ENCODE results near the gene CDO1. TPM values are rescaled to one million over a fixed set of nuclear protein-coding genes. Genes with fewer than 3 reads are reported as not detected.

Gene CDO1
- total RNA-seq = 1.2 and 3.3 TPM in 2 replicates

- peak; percentile 65 for DNase-seq
Measured at GRCh38 chr5:115816226-115817081, at the start of gene CDO1. Gene CDO1, minus strand, starts transcription at chr5:115816659. Its CDS starts 262 bp downstream, at chr5:115816397.

- DNase-seq = no peak
Measured at GRCh38 chr5:115859378-115859777, 42.9 kb upstream of the CDO1 start.

GRCh38 chr5:115858396-115858795 lies 41.9 kb upstream of the CDO1 start:
- no peak for DNase-seq

GRCh38 chr5:115857626-115858349 lies 41.3 kb upstream of the CDO1 start:
- peak; percentile 52 for DNase-seq

- DNase-seq = peak; percentile 26
Measured at GRCh38 chr5:115857057-115857479, 40.6 kb upstream of the CDO1 start.

- DNase-seq = no peak
Measured at GRCh38 chr5:115855959-115856358, 39.5 kb upstream of the CDO1 start.

GRCh38 chr5:115854139-115854538 lies 37.7 kb upstream of the CDO1 start:
- no peak for DNase-seq

- peak; percentile 43 for DNase-seq
Measured at GRCh38 chr5:115850744-115851416, 34.4 kb upstream of the CDO1 start.

- no peak for DNase-seq
Measured at GRCh38 chr5:115849258-115849798, 32.9 kb upstream of the CDO1 start.

GRCh38 chr5:115847290-115847689 lies 30.8 kb upstream of the CDO1 start:
- no peak for DNase-seq

- DNase-seq = peak; percentile 57
Measured at GRCh38 chr5:115844321-115844817, 27.9 kb upstream of the CDO1 start.

GRCh38 chr5:115843444-115844130 lies 27.1 kb upstream of the CDO1 start:
- DNase-seq = no peak

GRCh38 chr5:115842952-115843351 lies 26.5 kb upstream of the CDO1 start:
- peak; percentile 10 for DNase-seq

GRCh38 chr5:115842089-115842935 lies 25.9 kb upstream of the CDO1 start:
- DNase-seq = peak; percentile 78

GRCh38 chr5:115841382-115842088 lies 25.1 kb upstream of the CDO1 start, which contains the start of the genes AP3S1 and ATG12:
Gene AP3S1, plus strand, starts transcription at chr5:115841935. Its CDS starts 103 bp downstream, at chr5:115842038.
Gene ATG12, minus strand, starts transcription at chr5:115841565. Its CDS starts 13 bp downstream, at chr5:115841552.
- DNase-seq = peak; percentile 95

- DNase-seq = no peak
Measured at GRCh38 chr5:115840873-115841272, 24.4 kb upstream of the CDO1 start.

GRCh38 chr5:115838885-115839518 lies 22.5 kb upstream of the CDO1 start:
- DNase-seq = peak; percentile 72

- DNase-seq = no peak
Measured at GRCh38 chr5:115835481-115835880, 19.0 kb upstream of the CDO1 start.

GRCh38 chr5:115831163-115831768 lies 14.8 kb upstream of the CDO1 start:
- DNase-seq = peak; percentile 62
